ENCODE data around the gene CHADL.

Gene CHADL

GRCh38 chr22:41223535-41223934 is 17.2 kb downstream of the CHADL start:
- no peak for DNase-seq (ENCODE audit: low read depth)
- TF ChIP-seq CTCF (IDR thresholded peaks at IDR 0.05; ENCODE audit: low read depth, low read length, missing control alignments): no peak
- in situ Hi-C loops (cut with HindIII; ENCODE audit: low sequenced_read_pairs): no loop called here
- H3K4me3 ChIP-seq (ENCODE audit: low read depth, low read length): no peak overlapping the region

GRCh38 chr22:41222846-41223507 is 17.8 kb downstream of the CHADL start:
- no peak for DNase-seq (ENCODE audit: low read depth)
- H3K4me3 ChIP-seq (ENCODE audit: low read depth, low read length): no peak overlapping the region
- in situ Hi-C loops (cut with HindIII; ENCODE audit: low sequenced_read_pairs): no loop called here
- TF ChIP-seq CTCF (IDR thresholded peaks at IDR 0.05; ENCODE audit: low read depth, low read length, missing control alignments): no peak

- H3K4me3 ChIP-seq (ENCODE audit: low read depth, low read length): no peak overlapping the region
- in situ Hi-C loops (cut with HindIII; ENCODE audit: low sequenced_read_pairs): no loop called here
- TF ChIP-seq CTCF (IDR thresholded peaks at IDR 0.05; ENCODE audit: low read depth, low read length, missing control alignments): no peak
- DNase-seq (ENCODE audit: low read depth): no peak
Measured at GRCh38 chr22:41217553-41218157, 23.1 kb downstream of the CHADL start.

- H3K4me3 ChIP-seq (ENCODE audit: low read depth, low read length): no peak overlapping the region
- in situ Hi-C loops (cut with HindIII; ENCODE audit: low sequenced_read_pairs): no loop called here
- TF ChIP-seq CTCF (IDR thresholded peaks at IDR 0.05; ENCODE audit: low read depth, low read length, missing control alignments): no peak
- DNase-seq (ENCODE audit: low read depth): no peak
Measured at GRCh38 chr22:41216984-41217383, 23.7 kb downstream of the CHADL start.

- no peak for TF ChIP-seq CTCF (IDR thresholded peaks at IDR 0.05; ENCODE audit: low read depth, low read length, missing control alignments)
- no peak overlapping the region for H3K4me3 ChIP-seq (ENCODE audit: low read depth, low read length)
- DNase-seq (ENCODE audit: low read depth): no peak
- in situ Hi-C loops (cut with HindIII; ENCODE audit: low sequenced_read_pairs): no loop called here
Measured at GRCh38 chr22:41215926-41216325, 24.8 kb downstream of the CHADL start.

GRCh38 chr22:41215409-41215808 is 25.3 kb downstream of the CHADL start:
- in situ Hi-C loops (cut with HindIII; ENCODE audit: low sequenced_read_pairs): no loop called here
- H3K4me3 ChIP-seq (ENCODE audit: low read depth, low read length): no peak overlapping the region
- no peak for DNase-seq (ENCODE audit: low read depth)
- no peak for TF ChIP-seq CTCF (IDR thresholded peaks at IDR 0.05; ENCODE audit: low read depth, low read length, missing control alignments)

Data from astrocyte of the cerebellum (primary cell).